ENCODE measurements around the gene FTO.

The FTO gene

GRCh38 chr16:54007504-54007903, 303.5 kb downstream of the FTO start:
- no peak for DNase-seq (ENCODE audit: low spot score)
- Histone ChIP-seq H3K27ac (no peak overlapping the region), H3K4me3 (no peak overlapping the region)
- no peak for TF ChIP-seq CTCF (IDR thresholded peaks at IDR 0.05)

- DNase-seq (ENCODE audit: low spot score), result no peak
- H3K27ac ChIP-seq, result no peak overlapping the region
- no peak overlapping the region for H3K4me3 ChIP-seq
- no peak for TF ChIP-seq CTCF (IDR thresholded peaks at IDR 0.05)
These were observed 305.7 kb downstream of the FTO start for GRCh38 chr16:54009464-54010176.

- DNase-seq (ENCODE audit: low spot score), result no peak
- Histone ChIP-seq H3K4me3 (no peak overlapping the region), H3K27ac (no peak overlapping the region)
- no peak for TF ChIP-seq CTCF (IDR thresholded peaks at IDR 0.05)
These were observed 311.2 kb downstream of the FTO start for GRCh38 chr16:54015147-54015546.

- TF ChIP-seq CTCF (IDR thresholded peaks at IDR 0.05), result no peak
- DNase-seq (ENCODE audit: low spot score), result no peak
- no peak overlapping the region for H3K4me3 ChIP-seq
- H3K27ac ChIP-seq, result no peak overlapping the region
These were observed 318.4 kb downstream of the FTO start for GRCh38 chr16:54022362-54022761.

- TF ChIP-seq CTCF (IDR thresholded peaks at IDR 0.05), result no peak
- H3K4me3 ChIP-seq, result no peak overlapping the region
- H3K27ac ChIP-seq, result no peak overlapping the region
- DNase-seq (ENCODE audit: low spot score), result no peak
These were observed 322.5 kb downstream of the FTO start for GRCh38 chr16:54026456-54026855.

- DNase-seq (ENCODE audit: low spot score), result no peak
- TF ChIP-seq CTCF (IDR thresholded peaks at IDR 0.05), result no peak
- Histone ChIP-seq H3K4me3 (no peak overlapping the region), H3K27ac (no peak overlapping the region)
These were observed 323.1 kb downstream of the FTO start for GRCh38 chr16:54027062-54027461.

GRCh38 chr16:54027558-54027957, 323.6 kb downstream of the FTO start:
- DNase-seq (ENCODE audit: low spot score), result no peak
- TF ChIP-seq CTCF (IDR thresholded peaks at IDR 0.05), result no peak
- no peak overlapping the region for H3K27ac ChIP-seq

More at GRCh38 chr16:54027558-54027957, 323.6 kb downstream of the FTO start:
- no peak overlapping the region for H3K4me3 ChIP-seq
